Bone marrow (tissue), 2 donors: ENCODE data around the gene GALNT2.

Experiments used
- DNase-seq, 2 donors: peaks; one replicate each; lab custom pipeline; 2025; lab: John Stamatoyannopoulos, UW

Gene GALNT2

DNA sequence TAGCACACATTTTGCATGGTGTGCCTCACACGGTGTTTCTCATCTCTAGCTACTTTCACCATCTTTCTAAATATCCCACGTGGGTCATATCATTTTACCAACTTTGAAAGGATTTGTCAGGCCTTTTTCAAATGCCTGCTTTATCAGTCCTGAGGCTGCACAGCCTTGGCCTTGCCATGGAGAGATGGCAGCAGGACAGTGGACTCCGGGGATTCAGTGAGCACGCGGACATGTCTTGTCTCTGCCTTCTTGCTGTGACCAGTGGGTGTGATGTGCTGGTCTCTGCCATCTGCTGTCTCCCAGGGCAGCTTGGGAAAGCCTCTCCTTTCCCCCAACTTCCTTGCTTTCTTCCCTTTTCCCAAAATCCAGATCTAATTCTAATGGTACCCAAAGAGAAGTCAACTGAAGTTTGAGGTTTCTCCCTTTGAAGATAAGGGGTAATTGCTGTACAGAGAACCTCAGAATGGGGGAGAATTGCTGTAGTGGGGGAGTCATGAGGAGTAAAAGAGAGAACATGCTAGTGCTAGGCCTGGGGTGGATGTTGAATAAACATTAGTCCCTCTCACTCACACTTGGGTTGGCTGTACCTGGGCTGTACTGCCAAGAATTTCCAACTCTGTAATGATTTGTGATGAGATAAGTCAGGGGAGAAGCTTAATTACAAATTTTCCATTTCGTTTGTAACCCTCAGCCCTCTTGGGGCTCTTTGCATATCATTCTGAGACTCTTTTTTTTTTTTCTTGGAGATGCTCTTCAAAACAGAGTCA is 99.5 kb downstream of the GALNT2 start:
- DNase-seq, result no peak

DNA sequence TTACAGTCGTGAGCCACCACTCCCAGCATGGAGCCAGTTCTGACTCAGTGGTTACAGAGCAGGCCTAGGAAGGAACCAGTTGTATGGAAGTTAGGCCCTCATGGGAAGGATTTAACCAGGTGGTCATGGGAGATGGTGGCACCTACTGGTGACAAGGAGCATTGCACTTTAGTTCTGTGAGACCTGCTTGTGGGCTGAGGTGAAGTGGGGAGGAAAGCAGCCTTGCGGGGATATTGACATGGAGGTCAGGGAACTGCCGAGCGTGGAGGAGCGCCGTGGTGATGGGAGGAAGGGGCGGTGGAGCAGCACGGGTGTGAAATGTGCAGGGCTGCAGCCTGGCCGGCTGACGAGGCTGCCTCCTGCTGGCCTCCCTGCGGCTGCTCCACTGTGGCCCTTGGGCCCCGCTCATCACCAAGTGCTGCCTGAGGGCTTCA is 100.4 kb downstream of the GALNT2 start:
- peak in 1 of 2 donors; percentile 14 for DNase-seq

DNA sequence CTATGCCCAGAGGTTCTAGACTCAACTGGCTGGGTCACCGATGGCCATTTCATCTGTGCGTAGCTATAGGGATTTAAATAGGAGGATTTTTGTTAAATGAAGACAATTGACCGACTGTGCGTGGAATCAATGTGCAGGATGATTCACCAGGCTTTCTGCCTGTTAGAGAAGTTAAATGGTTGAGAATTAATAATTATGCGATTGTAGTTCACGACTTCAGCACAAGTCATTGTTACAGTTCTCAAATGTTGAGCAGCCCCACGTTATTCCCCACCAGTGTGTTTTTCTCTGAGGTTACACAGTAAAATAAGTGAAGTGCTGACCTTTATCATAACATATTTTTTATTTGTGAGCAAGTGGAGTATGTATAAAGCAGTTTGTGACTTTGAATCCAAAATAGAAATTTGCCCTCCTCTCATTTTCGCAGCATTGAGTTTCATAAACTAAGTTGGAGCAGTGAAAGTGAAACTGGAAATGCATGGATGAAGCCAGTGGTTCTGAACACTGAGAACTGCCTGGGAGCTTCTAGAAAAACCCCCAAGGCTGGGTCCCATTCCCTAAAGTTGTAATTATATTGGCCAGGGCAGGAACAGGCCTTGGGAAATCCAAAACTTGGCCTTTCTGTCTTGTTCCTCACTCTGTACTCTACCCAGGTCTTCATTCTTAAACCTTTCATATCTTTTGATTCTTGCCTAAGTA is 102.6 kb downstream of the GALNT2 start:
- peak in 1 of 2 donors; percentile 37 for DNase-seq

DNA sequence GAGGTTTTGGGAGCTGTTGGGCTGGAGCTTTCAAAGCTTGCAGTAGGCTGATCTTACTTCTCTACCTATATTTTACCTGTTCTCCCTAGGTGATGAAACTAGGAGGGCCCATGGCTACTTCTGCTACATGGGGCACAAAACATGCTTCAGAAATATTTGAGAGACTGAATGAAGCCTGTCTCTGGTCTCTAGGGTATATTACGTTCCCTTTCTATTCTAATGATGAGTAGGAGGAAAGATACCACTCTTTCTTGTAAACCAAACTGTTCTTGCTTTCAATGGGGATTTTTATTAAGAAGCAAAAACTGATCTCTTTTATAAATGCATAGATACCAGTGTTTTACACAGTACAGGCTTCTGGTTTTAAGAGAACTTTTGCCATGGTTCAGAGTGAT is 103.1 kb downstream of the GALNT2 start:
- DNase-seq, result no peak

GRCh38 chr1:230170622-230171021 is 103.6 kb downstream of the GALNT2 start:
- DNase-seq, result no peak

- DNase-seq, result no peak
These were observed 104.4 kb downstream of the GALNT2 start for GRCh38 chr1:230171356-230172015.

- no peak for DNase-seq
These were observed 105.0 kb downstream of the GALNT2 start for GRCh38 chr1:230172016-230172537.

GRCh38 chr1:230173187-230173975 is 106.3 kb downstream of the GALNT2 start:
- DNase-seq, result no peak

DNA sequence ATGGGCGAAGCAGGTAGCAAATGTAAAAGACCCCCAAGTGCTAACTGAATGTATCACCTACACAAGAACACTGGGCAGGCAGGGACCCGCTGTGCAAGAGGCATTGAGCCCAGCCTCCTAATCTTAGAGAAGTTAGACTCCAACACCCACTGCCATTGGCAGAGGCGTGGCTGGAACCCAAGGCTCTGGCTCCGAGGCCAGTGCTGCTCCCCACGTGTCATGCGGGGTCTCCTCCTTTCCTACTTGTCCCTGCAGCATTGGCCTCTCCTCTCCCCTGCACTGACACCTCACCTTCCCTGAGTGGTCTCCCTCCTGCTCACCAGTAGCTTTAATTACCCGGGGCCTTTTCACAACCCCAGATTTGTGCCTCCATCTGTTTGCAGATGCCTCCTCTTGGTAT is 107.0 kb downstream of the GALNT2 start:
- DNase-seq, result no peak

DNA sequence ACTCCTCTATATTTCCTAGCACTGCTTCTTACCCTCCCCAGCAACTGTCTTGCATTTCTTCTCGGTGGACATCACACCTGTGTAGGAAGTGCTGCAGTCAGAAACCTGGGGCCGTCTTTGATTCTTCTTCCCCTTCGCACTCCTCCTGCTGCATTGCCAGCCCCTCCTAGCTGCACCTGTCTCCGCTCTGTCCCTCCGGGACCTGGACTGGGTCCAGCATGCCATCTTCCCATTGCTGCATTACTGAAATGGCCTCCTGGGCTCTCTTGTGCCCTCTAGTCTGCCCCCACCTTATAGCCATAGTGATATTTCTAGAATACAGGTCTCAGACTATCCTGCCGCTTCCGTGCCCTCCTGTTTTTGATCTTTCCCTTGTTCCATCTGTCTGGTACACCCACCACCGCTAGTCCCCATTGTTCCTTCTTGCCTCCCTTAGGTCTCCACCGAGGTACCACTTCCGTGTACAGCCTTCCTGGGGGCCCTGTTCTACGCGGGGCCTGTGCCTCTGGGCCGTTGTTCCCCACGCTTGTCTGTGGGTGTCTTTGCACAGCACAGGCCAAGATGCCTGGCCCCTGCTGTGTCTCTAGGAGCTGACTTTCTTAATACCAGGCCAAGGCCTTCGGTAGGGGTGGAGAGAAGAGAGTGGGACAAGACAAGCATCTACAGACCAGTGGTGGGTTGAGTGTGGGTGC is 107.6 kb downstream of the GALNT2 start:
- DNase-seq, result no peak

GRCh38 chr1:230175163-230175747 is 108.2 kb downstream of the GALNT2 start:
- DNase-seq, result no peak

DNA sequence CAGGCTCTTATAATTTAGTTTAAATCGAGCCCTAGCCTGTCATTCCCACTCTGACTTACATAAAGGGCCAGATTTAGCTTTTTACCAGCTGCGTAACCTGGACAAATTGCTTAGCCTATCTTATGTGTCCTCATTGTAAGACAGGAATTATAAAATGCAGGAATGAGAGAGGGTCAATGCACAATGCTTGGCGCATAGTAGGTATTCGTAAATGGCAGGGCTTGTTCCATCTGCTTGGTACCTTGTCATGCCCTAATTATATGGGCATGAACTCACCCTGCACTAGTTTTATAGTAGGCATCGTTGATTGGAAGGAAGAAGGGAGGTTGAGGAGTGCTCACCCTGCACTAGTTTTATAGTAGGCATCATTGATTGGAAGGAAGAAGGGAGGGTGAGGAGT is 108.8 kb downstream of the GALNT2 start:
- DNase-seq, result no peak

DNA sequence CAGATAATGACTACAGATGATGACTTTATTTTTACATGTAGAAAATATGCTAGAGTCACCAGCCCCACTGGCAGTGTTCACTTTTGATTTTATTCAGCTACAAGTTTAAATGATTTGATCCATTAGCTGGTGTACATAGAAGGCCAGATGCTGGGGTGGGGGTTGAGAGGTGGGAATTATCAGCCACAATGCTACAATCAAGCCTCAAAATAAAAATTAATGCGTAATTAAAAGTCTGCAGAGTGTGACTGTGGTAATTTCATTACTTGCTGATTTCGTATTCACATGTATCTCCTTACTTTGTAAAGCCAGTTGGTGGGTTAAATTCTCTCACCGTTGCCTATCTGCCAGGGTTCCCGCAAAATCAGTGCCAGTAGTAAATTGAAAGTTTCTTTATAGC is 109.3 kb downstream of the GALNT2 start:
- DNase-seq, result no peak

GRCh38 chr1:230176871-230177411 is 109.9 kb downstream of the GALNT2 start:
- DNase-seq, result no peak

DNA sequence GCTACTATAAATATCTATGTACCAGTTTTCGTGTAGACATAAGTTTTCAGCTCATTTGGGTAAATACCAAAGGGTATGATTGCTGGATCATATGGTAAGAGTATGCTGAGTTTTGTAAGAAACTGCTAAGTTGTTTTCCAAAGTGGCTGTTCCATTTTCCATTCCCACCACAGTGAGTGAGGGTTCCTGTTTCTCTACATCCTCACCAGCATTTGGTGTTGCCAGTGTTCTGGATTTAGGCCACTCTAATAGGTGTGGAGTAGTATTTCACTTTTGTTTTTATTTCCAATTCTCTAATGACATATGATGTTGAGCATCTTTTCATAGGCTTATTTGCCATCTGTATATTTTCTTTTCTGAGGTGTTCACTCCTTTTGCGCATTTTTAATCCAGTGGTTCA is 112.2 kb downstream of the GALNT2 start:
- no peak for DNase-seq

- DNase-seq, result peak in 1 of 2 donors; percentile 74
These were observed 118.3 kb downstream of the GALNT2 start for GRCh38 chr1:230185076-230186001.

DNA sequence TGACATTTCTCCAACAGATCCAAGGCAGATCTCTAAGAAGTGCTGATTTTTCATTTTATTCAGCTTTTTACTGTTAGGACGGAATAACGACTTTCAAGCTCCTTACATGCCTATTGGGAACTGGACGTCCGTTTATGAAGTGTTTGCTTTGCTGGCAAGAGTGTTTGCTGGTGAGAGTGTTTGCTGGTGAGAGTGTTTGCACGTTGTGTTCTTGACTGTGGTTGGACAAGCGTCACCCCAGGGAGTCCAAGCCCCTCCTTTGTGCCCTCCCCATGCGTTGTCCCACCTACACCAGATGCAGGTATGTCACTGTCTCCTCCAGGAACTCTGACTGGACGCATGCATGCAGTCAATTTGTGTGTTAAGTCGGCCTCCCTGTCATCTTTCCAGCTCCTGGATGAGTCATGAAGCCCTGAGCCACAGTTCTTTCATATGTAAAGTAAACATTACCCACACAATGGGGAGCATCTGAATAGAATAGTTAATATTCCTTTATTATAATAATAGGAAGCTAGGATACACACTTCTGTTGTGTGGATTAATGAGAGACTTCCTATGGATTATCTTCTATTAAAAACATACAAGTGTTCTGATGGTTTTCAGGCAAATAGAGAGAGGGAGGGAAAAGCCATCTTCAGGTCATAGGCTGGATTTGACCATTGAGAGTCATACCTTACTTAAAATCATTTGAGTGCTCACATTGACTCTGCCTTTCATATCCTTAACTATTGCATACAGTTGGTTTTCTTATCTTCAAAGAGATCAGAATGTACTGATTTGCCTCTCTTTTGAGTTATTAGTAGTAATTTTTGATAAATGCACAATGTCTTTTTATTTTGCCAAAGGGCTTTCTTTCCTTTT is 119.2 kb downstream of the GALNT2 start:
- DNase-seq, result peak in 1 of 2 donors; percentile 10

DNA sequence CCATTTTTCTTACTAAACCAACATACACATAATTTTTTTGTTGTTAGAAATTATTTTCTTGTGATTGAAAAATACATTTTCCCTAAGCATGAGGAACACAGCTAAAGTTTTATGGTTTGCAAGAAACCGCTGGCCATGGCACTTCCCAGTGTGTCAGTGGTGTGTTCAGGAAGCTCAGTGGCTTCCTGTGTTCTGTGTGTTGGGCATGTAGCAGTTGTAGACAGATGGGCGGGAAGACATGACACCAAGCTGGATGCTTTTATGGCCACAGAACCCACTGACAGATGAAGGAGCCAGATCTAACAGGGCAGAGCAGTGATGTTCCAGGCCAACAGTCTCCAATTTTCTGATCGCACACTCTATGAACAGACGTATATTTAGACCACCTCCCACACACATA is 119.8 kb downstream of the GALNT2 start:
- DNase-seq, result peak in 1 of 2 donors; percentile 87
